ENCODE data around the gene CHRNA10.

DNA sequence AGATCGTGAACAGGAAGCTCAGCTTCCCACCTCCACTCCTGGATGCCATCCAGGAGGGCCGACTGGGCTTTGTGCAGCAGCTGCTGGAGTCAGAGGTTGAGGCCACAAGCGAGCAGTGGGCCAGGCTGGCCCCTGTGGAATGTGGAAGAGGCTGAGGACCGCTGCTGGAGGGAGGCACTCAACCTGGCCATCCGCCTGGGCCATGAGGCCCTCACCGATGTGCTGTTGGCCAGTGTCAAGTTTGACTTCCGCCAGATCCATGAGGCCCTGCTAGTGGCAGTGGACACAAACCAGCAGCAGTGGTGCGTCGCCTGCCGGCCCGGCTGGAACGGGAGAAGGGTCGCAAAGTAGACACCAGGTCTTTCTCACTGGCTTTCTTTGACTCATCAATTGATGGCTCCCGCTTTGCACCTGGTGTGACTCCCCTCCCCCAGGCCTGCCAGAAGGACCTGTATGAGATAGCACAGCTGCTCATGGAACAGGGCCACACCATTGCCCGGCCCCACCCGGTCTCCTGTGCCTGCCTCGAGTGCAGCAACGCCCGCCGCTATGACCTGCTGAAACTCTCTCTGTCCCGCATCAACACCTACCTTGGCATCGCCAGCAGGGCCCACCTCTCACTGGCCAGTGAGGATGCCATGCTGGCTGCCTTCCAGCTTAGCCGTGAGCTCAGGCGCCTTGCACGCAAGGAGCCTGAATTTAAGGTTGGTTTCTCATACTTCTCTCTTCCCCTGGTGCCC lies 54.3 kb downstream of the CHRNA10 start:
- TF ChIP-seq, protein P1, sequence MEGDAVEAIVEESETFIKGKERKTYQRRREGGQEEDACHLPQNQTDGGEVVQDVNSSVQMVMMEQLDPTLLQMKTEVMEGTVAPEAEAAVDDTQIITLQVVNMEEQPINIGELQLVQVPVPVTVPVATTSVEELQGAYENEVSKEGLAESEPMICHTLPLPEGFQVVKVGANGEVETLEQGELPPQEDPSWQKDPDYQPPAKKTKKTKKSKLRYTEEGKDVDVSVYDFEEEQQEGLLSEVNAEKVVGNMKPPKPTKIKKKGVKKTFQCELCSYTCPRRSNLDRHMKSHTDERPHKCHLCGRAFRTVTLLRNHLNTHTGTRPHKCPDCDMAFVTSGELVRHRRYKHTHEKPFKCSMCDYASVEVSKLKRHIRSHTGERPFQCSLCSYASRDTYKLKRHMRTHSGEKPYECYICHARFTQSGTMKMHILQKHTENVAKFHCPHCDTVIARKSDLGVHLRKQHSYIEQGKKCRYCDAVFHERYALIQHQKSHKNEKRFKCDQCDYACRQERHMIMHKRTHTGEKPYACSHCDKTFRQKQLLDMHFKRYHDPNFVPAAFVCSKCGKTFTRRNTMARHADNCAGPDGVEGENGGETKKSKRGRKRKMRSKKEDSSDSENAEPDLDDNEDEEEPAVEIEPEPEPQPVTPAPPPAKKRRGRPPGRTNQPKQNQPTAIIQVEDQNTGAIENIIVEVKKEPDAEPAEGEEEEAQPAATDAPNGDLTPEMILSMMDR (IDR thresholded peaks at IDR 0.05; ENCODE audit: insufficient read depth, low read length): no peak
- TF ChIP-seq GABPA (IDR thresholded peaks at IDR 0.05; ENCODE audit: low read depth): no peak
